ENCODE measurements around the gene PDPR.
"Not testable (repeated sequence)": the region's sequence is repeated elsewhere in the genome, so short reads cannot be mapped to it uniquely, and the experiment has no call there.

Gene PDPR

GRCh38 chr16:70162041-70162451 lies 47.9 kb downstream of the PDPR start:
- Mint-ChIP-seq H3K27ac (no peak overlapping the region), H3K36me3 (ENCODE audit: low read depth) (peaks cover 5% of the 10 kb centered on the region), H3K27me3 (ENCODE audit: low read depth) (peaks cover 2% of the 10 kb centered on the region), H3K9me3 (no peaks in the 10 kb centered on the region), H3K4me3 (no peak overlapping the region), H3K4me1 (ENCODE audit: low read depth) (peaks cover 3% of the 10 kb centered on the region)
- no peak for DNase-seq (ENCODE audit: low spot score)

- H3K9me3 Mint-ChIP-seq = no peaks in the 10 kb centered on the region
- peak; percentile 3 for DNase-seq (ENCODE audit: low spot score)
- H3K4me1 Mint-ChIP-seq (ENCODE audit: low read depth) = peaks cover 3% of the 10 kb centered on the region
- H3K36me3 Mint-ChIP-seq (ENCODE audit: low read depth) = peaks cover 5% of the 10 kb centered on the region
- no peak overlapping the region for H3K27ac Mint-ChIP-seq
- H3K27me3 Mint-ChIP-seq (ENCODE audit: low read depth) = peaks cover 2% of the 10 kb centered on the region
- H3K4me3 Mint-ChIP-seq = no peak overlapping the region
Measured at GRCh38 chr16:70163596-70163995, 49.5 kb downstream of the PDPR start.

- DNase-seq (ENCODE audit: low spot score); H3K27me3 Mint-ChIP-seq (ENCODE audit: low read depth); H3K9me3 Mint-ChIP-seq; H3K27ac Mint-ChIP-seq; H3K4me1 Mint-ChIP-seq (ENCODE audit: low read depth); H3K36me3 Mint-ChIP-seq (ENCODE audit: low read depth); H3K4me3 Mint-ChIP-seq: not testable (repeated sequence)
Measured at GRCh38 chr16:70166688-70167087, 52.6 kb downstream of the PDPR start.

GRCh38 chr16:70173212-70173837 lies 59.2 kb downstream of the PDPR start, which contains the start of gene CLEC18C:
Gene CLEC18C (plus strand): TSS chr16:70173787. CDS start chr16:70174279, 492 bp downstream.
- not testable (repeated sequence) for H3K4me1 Mint-ChIP-seq (ENCODE audit: low read depth); DNase-seq (ENCODE audit: low spot score); H3K27me3 Mint-ChIP-seq (ENCODE audit: low read depth); H3K4me3 Mint-ChIP-seq; H3K9me3 Mint-ChIP-seq; H3K27ac Mint-ChIP-seq; H3K36me3 Mint-ChIP-seq (ENCODE audit: low read depth)

GRCh38 chr16:70173916-70174315 lies 59.8 kb downstream of the PDPR start:
- H3K36me3 Mint-ChIP-seq (ENCODE audit: low read depth); DNase-seq (ENCODE audit: low spot score): not testable (repeated sequence)

GRCh38 chr16:70174387-70174932 lies 60.3 kb downstream of the PDPR start:
- not testable (repeated sequence) for H3K27me3 Mint-ChIP-seq (ENCODE audit: low read depth); H3K36me3 Mint-ChIP-seq (ENCODE audit: low read depth); H3K9me3 Mint-ChIP-seq; DNase-seq (ENCODE audit: low spot score); H3K4me3 Mint-ChIP-seq; H3K27ac Mint-ChIP-seq; H3K4me1 Mint-ChIP-seq (ENCODE audit: low read depth)

More at GRCh38 chr16:70173916-70174315, 59.8 kb downstream of the PDPR start:
- H3K9me3 Mint-ChIP-seq; H3K27me3 Mint-ChIP-seq (ENCODE audit: low read depth); H3K27ac Mint-ChIP-seq; H3K4me3 Mint-ChIP-seq; H3K4me1 Mint-ChIP-seq (ENCODE audit: low read depth): not testable (repeated sequence)

- H3K27me3 Mint-ChIP-seq (ENCODE audit: low read depth); H3K27ac Mint-ChIP-seq; DNase-seq (ENCODE audit: low spot score); H3K9me3 Mint-ChIP-seq; H3K4me3 Mint-ChIP-seq; H3K4me1 Mint-ChIP-seq (ENCODE audit: low read depth); H3K36me3 Mint-ChIP-seq (ENCODE audit: low read depth): not testable (repeated sequence)
Measured at GRCh38 chr16:70187858-70188607, 73.9 kb downstream of the PDPR start.

GRCh38 chr16:70188608-70188915 lies 74.4 kb downstream of the PDPR start:
- H3K4me1 Mint-ChIP-seq (ENCODE audit: low read depth); H3K36me3 Mint-ChIP-seq (ENCODE audit: low read depth); H3K9me3 Mint-ChIP-seq; H3K27ac Mint-ChIP-seq; H3K4me3 Mint-ChIP-seq; DNase-seq (ENCODE audit: low spot score); H3K27me3 Mint-ChIP-seq (ENCODE audit: low read depth): not testable (repeated sequence)

- H3K4me1 Mint-ChIP-seq (ENCODE audit: low read depth); DNase-seq (ENCODE audit: low spot score); H3K27ac Mint-ChIP-seq; H3K27me3 Mint-ChIP-seq (ENCODE audit: low read depth); H3K36me3 Mint-ChIP-seq (ENCODE audit: low read depth); H3K4me3 Mint-ChIP-seq; H3K9me3 Mint-ChIP-seq: not testable (repeated sequence)
Measured at GRCh38 chr16:70190574-70190973, 76.4 kb downstream of the PDPR start.

- not testable (repeated sequence) for H3K4me3 Mint-ChIP-seq; H3K27me3 Mint-ChIP-seq (ENCODE audit: low read depth); H3K9me3 Mint-ChIP-seq; H3K4me1 Mint-ChIP-seq (ENCODE audit: low read depth); H3K27ac Mint-ChIP-seq; DNase-seq (ENCODE audit: low spot score); H3K36me3 Mint-ChIP-seq (ENCODE audit: low read depth)
Measured at GRCh38 chr16:70196683-70197300, 82.7 kb downstream of the PDPR start.

GRCh38 chr16:70197611-70198010 lies 83.5 kb downstream of the PDPR start:
- H3K9me3 Mint-ChIP-seq; H3K27ac Mint-ChIP-seq; DNase-seq (ENCODE audit: low spot score); H3K27me3 Mint-ChIP-seq (ENCODE audit: low read depth); H3K4me1 Mint-ChIP-seq (ENCODE audit: low read depth); H3K4me3 Mint-ChIP-seq; H3K36me3 Mint-ChIP-seq (ENCODE audit: low read depth): not testable (repeated sequence)

- not testable (repeated sequence) for DNase-seq (ENCODE audit: low spot score); H3K9me3 Mint-ChIP-seq; H3K4me1 Mint-ChIP-seq (ENCODE audit: low read depth); H3K4me3 Mint-ChIP-seq; H3K36me3 Mint-ChIP-seq (ENCODE audit: low read depth); H3K27ac Mint-ChIP-seq; H3K27me3 Mint-ChIP-seq (ENCODE audit: low read depth)
Measured at GRCh38 chr16:70198230-70198629, 84.1 kb downstream of the PDPR start.

- not testable (repeated sequence) for H3K27me3 Mint-ChIP-seq (ENCODE audit: low read depth)
Measured at GRCh38 chr16:70198666-70199065, 84.5 kb downstream of the PDPR start.

GRCh38 chr16:70199170-70199569 lies 85.0 kb downstream of the PDPR start:
- H3K4me1 Mint-ChIP-seq (ENCODE audit: low read depth); H3K36me3 Mint-ChIP-seq (ENCODE audit: low read depth); DNase-seq (ENCODE audit: low spot score); H3K4me3 Mint-ChIP-seq; H3K27me3 Mint-ChIP-seq (ENCODE audit: low read depth); H3K9me3 Mint-ChIP-seq; H3K27ac Mint-ChIP-seq: not testable (repeated sequence)

More at GRCh38 chr16:70198666-70199065, 84.5 kb downstream of the PDPR start:
- H3K9me3 Mint-ChIP-seq; H3K27ac Mint-ChIP-seq; H3K36me3 Mint-ChIP-seq (ENCODE audit: low read depth); DNase-seq (ENCODE audit: low spot score); H3K4me3 Mint-ChIP-seq; H3K4me1 Mint-ChIP-seq (ENCODE audit: low read depth): not testable (repeated sequence)

Data from T-helper 2 cell treated with Interferon-gamma antibody and Interleukin-4, amounts not matched to agents 5 μg/mL and 100 μg/mL, for 36 hours (primary cell).